Measurements from ENCODE around the gene FTH1. TPM values are rescaled to one million over a fixed set of nuclear protein-coding genes. Genes with fewer than 3 reads are reported as not detected.

Gene FTH1
- total and polyA plus RNA-seq, 2 of the 4 experiments (the other 2 are of a cell fraction), result 344 to 2,516 TPM

GRCh38 chr11:61974766-61975631 lies 7.6 kb upstream of the FTH1 start:
- peak overlapping the region; percentile 6; the same call in 1 of the 2 replicates for H3K18ac ChIP-seq (ENCODE audit: low read depth, low read length)
- dilution Hi-C loops (cut with HindIII; ENCODE audit: low sequenced_read_pairs, unreplicated experiment) (no loop called here), in situ Hi-C loops (cut with MboI; ENCODE audit: low sequenced_read_pairs) (no loop called here), intact Hi-C loops (cut with micrococcal nuclease) (no loop called here)
- TF ChIP-seq SMC3 (IDR thresholded peaks at IDR 0.05; ENCODE audit: low read depth, low read length) (no peak), BHLHE40 (IDR thresholded peaks at IDR 0.05; ENCODE audit: low read depth, low read length) (no peak), RAD21 (IDR thresholded peaks at IDR 0.05; ENCODE audit: low read length) (no peak)
- no peak overlapping the region for H3K4me2 ChIP-seq (ENCODE audit: low read depth, low read length)
- peaks cover 31% of the 10 kb centered on the region for H3K4me1 ChIP-seq (ENCODE audit: control insufficient read depth, insufficient read depth, low read length)
- H4K5ac ChIP-seq (ENCODE audit: low read depth, low read length), result peak overlapping the region; percentile 3; the same call in 1 of the 2 replicates
- BruUV-seq (replicated peaks), result no TSS peak
- no peak overlapping the region for H2BK5ac ChIP-seq (ENCODE audit: low read depth, low read length, poor library complexity, severe bottlenecking)
- no peaks in the 10 kb centered on the region for H3K9me3 ChIP-seq (ENCODE audit: control insufficient read depth, insufficient read depth, low read length)
- no peak overlapping the region for H3K23ac ChIP-seq (ENCODE audit: low read depth, low read length)
- no peak overlapping the region for H3K4me3 ChIP-seq (ENCODE audit: insufficient read depth, low read depth, low read length)
- H3K9ac ChIP-seq (ENCODE audit: low read depth, low read length), result no peak overlapping the region
- peak overlapping the region; percentile 10 for H3K14ac ChIP-seq (replicated peaks; ENCODE audit: low read depth, low read length)
- H2BK120ac ChIP-seq (ENCODE audit: low read depth, low read length), result peak overlapping the region; percentile 48; the same call in 1 of the 2 replicates
- WGBS, 2 experiments (ENCODE audit: extremely low coverage in 2 of 2, insufficient read length in 1 of 2), result 86% methylated on average over 6 of the region's 14 CpGs; no CpG with 5 or more reads in 1 of the 2 experiments
- H4K91ac ChIP-seq (ENCODE audit: insufficient read depth, low read depth, low read length), result peak overlapping the region; percentile 69
- DNase-seq (no peak), ATAC-seq (ENCODE audit: low read depth) (no peak)
- peak overlapping the region; percentile 13; the same call in 1 of the 2 replicates for H2BK20ac ChIP-seq (ENCODE audit: low read depth, low read length)
- H3K79me1 ChIP-seq (ENCODE audit: low read depth in 1 of 2, low read length in 2 of 2), result peaks cover 0 to 22% of the 10 kb centered on the region in 2 experiments; a peak in 2 of 4 replicates
- no peak overlapping the region for H3K27ac ChIP-seq (ENCODE audit: insufficient read depth, low read length)
- peaks cover 25% of the 10 kb centered on the region for H3K9me1 ChIP-seq (ENCODE audit: insufficient read depth, low read length)
- POLR2A ChIA-PET (ENCODE audit: unreplicated experiment), result interaction anchor here (0.6 kb wide), 1 partner anchor 11 kb away, joined by 7 read pairs; no protein-coding TSS in a partner anchor
- peak overlapping the region; percentile 52 for H3K4ac ChIP-seq (ENCODE audit: low read depth, low read length)
- no peak overlapping the region for H2AK9ac ChIP-seq (replicated peaks; ENCODE audit: low read depth, low read length, poor library complexity)
- no peaks in the 10 kb centered on the region for H3K36me3 ChIP-seq (ENCODE audit: control insufficient read depth, insufficient read depth, low read length)
- H4K20me1 ChIP-seq (ENCODE audit: insufficient read depth, low read length), result no peaks in the 10 kb centered on the region
- H2AFZ ChIP-seq (replicated peaks; ENCODE audit: low read length, poor library complexity), result peak overlapping the region; percentile 29
- H4K8ac ChIP-seq (ENCODE audit: low read depth in 2 of 2, low read length in 2 of 2), result peak overlapping the region in 1 of 2 experiments; percentile 24; a peak in 1 of 4 replicates
- peak overlapping the region; percentile 61 for H2AK5ac ChIP-seq (ENCODE audit: low read depth, low read length)
- H3K27me3 ChIP-seq (ENCODE audit: control insufficient read depth, insufficient read depth, low read length), result no peaks in the 10 kb centered on the region
- no peak overlapping the region for H3K56ac ChIP-seq (ENCODE audit: extremely low read depth, insufficient read depth, low read length)
- CTCF ChIA-PET, result no interaction called here
- no peak overlapping the region; the same call in 2 of the 3 replicates for H2BK15ac ChIP-seq (ENCODE audit: low read depth, low read length)

Measured in IMR-90 (cell line).